SK-N-SH treated with all-trans-retinoic acid at 6 μM for 48 hours (cell line): Measurements from ENCODE around the gene MACROD1.

Source experiments
- ARNTL ChIP-seq: fragments of 450-650 bp; formaldehyde crosslinking; IDR thresholded peaks from 2 replicates; pipeline ENCODE4 v1.5.0; 2020; ENCODE audit warnings: low read depth, mild to moderate bottlenecking, moderate library complexity, borderline replicate concordance
- CSDC2 ChIP-seq: fragments of 250-450 bp; sonication (Bioruptor Pico); IDR thresholded peaks from 2 replicates; pipeline ENCODE4 v1.5.0; 2020; ENCODE audit warnings: mild to moderate bottlenecking, moderate library complexity
- CSRNP3 ChIP-seq: fragments of 250-450 bp; sonication (Bioruptor Pico); IDR thresholded peaks from 2 replicates; pipeline ENCODE4 v1.5.1; 2021; ENCODE audit warnings: mild to moderate bottlenecking, moderate library complexity
- ESRRG ChIP-seq: fragments of 250-450 bp; sonication (Bioruptor Pico); IDR thresholded peaks from 2 replicates; pipeline ENCODE4 v1.6.1; 2021; ENCODE audit warnings: mild to moderate bottlenecking
- OSR1 ChIP-seq: fragments of 250-450 bp; sonication (Bioruptor Pico); IDR thresholded peaks from 2 replicates; pipeline ENCODE4 v1.8.0; 2022; ENCODE audit warnings: moderate library complexity, mild to moderate bottlenecking, inconsistent platforms
- PPARA ChIP-seq: fragments of 250-450 bp; sonication (Bioruptor Pico); IDR thresholded peaks from 2 replicates; pipeline ENCODE4 v1.5.0; 2020; ENCODE audit warnings: mild to moderate bottlenecking, borderline replicate concordance
- RARB ChIP-seq: fragments of 250-450 bp; sonication (Bioruptor Pico); IDR thresholded peaks from 2 replicates; pipeline ENCODE4 v1.8.0; 2021; ENCODE audit warnings: mild to moderate bottlenecking, moderate library complexity
- TOX ChIP-seq: fragments of 250-450 bp; sonication (Bioruptor Pico); IDR thresholded peaks from 2 replicates; pipeline ENCODE4 v1.8.0; 2021; ENCODE audit warnings: mild to moderate bottlenecking, moderate library complexity, borderline replicate concordance
- ZFP3 ChIP-seq: fragments of 250-450 bp; sonication (Bioruptor Pico); IDR thresholded peaks from 2 replicates; pipeline ENCODE4 v1.5.0; 2020; ENCODE audit warnings: mild to moderate bottlenecking, moderate library complexity
- ZNF565 ChIP-seq: fragments of 450-650 bp; formaldehyde crosslinking; conservative IDR thresholded peaks from 2 replicates; pipeline ENCODE4 v1.5.0; 2020; ENCODE audit warnings: low read depth, mild to moderate bottlenecking, moderate library complexity
- TF ChIP-seq, protein P1 (sequence below): fragments of 250-450 bp; sonication (Bioruptor Pico); IDR thresholded peaks from 2 replicates; pipeline ENCODE4 v1.8.0; 2020; ENCODE audit warnings: mild to moderate bottlenecking, moderate library complexity, borderline replicate concordance
- TF ChIP-seq, protein P2 (sequence below): fragments of 250-450 bp; sonication (Bioruptor Pico); IDR thresholded peaks from 2 replicates; pipeline ENCODE4 v1.8.0; 2021; ENCODE audit warnings: low read depth, mild to moderate bottlenecking, moderate library complexity, borderline replicate concordance

- no peak for TF ChIP-seq RARB (CRISPR knock-in tag)
- TF ChIP-seq TOX (CRISPR knock-in tag): no peak
- TF ChIP-seq, protein P1, sequence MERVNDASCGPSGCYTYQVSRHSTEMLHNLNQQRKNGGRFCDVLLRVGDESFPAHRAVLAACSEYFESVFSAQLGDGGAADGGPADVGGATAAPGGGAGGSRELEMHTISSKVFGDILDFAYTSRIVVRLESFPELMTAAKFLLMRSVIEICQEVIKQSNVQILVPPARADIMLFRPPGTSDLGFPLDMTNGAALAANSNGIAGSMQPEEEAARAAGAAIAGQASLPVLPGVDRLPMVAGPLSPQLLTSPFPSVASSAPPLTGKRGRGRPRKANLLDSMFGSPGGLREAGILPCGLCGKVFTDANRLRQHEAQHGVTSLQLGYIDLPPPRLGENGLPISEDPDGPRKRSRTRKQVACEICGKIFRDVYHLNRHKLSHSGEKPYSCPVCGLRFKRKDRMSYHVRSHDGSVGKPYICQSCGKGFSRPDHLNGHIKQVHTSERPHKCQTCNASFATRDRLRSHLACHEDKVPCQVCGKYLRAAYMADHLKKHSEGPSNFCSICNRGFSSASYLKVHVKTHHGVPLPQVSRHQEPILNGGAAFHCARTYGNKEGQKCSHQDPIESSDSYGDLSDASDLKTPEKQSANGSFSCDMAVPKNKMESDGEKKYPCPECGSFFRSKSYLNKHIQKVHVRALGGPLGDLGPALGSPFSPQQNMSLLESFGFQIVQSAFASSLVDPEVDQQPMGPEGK (CRISPR knock-in tag): no peak
- TF ChIP-seq ESRRG (CRISPR knock-in tag): no peak
- TF ChIP-seq ARNTL (CRISPR knock-in tag): no peak
- TF ChIP-seq ZFP3 (CRISPR knock-in tag): no peak
- TF ChIP-seq, protein P2, sequence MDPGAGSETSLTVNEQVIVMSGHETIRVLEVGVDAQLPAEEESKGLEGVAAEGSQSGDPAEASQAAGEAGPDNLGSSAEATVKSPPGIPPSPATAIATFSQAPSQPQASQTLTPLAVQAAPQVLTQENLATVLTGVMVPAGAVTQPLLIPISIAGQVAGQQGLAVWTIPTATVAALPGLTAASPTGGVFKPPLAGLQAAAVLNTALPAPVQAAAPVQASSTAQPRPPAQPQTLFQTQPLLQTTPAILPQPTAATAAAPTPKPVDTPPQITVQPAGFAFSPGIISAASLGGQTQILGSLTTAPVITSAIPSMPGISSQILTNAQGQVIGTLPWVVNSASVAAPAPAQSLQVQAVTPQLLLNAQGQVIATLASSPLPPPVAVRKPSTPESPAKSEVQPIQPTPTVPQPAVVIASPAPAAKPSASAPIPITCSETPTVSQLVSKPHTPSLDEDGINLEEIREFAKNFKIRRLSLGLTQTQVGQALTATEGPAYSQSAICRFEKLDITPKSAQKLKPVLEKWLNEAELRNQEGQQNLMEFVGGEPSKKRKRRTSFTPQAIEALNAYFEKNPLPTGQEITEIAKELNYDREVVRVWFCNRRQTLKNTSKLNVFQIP (CRISPR knock-in tag): no peak
- TF ChIP-seq CSRNP3 (CRISPR knock-in tag): no peak
- no peak for TF ChIP-seq OSR1 (CRISPR knock-in tag)
- TF ChIP-seq CSDC2 (CRISPR knock-in tag): no peak
- TF ChIP-seq PPARA (CRISPR knock-in tag): no peak
- TF ChIP-seq ZNF565 (CRISPR knock-in tag): no peak
These were observed 151.6 kb downstream of the MACROD1 start for GRCh38 chr11:64014356-64014755.
